ENCODE measurements around the gene EXO1. TPM values are rescaled to one million over a fixed set of nuclear protein-coding genes. Genes with fewer than 3 reads are reported as not detected.

The EXO1 gene
- total RNA-seq, 3 donors from 2014 or later, result 2.0 to 7.4 (median 2.1) TPM

DNA sequence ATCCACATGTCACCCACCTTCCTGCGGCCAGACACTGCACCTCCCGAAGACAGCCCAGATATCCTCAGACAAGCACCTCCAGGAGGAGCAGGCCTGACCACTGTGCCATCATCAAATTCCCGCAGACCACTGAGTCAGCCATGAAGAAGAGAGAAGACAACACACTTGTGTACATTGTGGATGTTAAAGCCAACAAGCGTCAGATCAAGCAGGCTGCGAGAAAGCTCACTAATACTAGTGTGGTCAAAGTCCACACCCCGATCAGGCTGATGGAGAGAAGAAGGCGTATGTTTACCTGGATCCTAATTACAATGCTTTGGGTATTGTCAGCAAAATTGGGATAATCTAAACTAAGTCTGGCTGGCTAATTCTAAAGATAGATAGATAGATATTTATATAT, 68.2 kb downstream of the EXO1 start:
- TF ChIP-seq, protein P1, sequence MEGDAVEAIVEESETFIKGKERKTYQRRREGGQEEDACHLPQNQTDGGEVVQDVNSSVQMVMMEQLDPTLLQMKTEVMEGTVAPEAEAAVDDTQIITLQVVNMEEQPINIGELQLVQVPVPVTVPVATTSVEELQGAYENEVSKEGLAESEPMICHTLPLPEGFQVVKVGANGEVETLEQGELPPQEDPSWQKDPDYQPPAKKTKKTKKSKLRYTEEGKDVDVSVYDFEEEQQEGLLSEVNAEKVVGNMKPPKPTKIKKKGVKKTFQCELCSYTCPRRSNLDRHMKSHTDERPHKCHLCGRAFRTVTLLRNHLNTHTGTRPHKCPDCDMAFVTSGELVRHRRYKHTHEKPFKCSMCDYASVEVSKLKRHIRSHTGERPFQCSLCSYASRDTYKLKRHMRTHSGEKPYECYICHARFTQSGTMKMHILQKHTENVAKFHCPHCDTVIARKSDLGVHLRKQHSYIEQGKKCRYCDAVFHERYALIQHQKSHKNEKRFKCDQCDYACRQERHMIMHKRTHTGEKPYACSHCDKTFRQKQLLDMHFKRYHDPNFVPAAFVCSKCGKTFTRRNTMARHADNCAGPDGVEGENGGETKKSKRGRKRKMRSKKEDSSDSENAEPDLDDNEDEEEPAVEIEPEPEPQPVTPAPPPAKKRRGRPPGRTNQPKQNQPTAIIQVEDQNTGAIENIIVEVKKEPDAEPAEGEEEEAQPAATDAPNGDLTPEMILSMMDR (IDR thresholded peaks at IDR 0.05), result no peak
- intact Hi-C loops (cut with DNase I, micrococcal nuclease), result no loop called here
- no peaks in the 10 kb centered on the region for H3K4me1 ChIP-seq (ENCODE audit: low read depth)
- ATAC-seq (no peak), DNase-seq (no peak)
- H3K36me3 ChIP-seq (ENCODE audit: low read depth), result no peaks in the 10 kb centered on the region
- H3K4me3 ChIP-seq, result no peak overlapping the region
- no peaks in the 10 kb centered on the region for H3K9me3 ChIP-seq

DNA sequence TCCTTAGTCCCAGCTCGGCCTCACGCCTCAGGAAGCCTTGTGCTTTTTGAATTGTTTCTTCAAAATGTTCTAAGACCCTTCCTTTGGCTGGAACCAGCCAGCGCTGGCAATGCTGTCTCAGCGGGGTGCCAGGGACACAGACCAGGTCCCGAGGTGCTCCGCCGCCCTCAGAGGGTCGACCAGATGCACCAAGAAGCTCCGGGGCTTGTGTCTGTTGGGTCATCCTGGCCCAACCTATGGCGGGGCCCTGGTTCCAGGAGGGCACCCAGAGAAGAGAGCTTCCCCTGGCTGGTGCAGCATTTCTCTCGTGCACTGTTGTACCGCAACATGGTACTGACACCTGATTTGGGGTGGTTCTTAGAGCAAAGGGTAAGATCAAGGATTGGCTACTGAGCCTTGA, 69.5 kb downstream of the EXO1 start:
- no peaks in the 10 kb centered on the region for H3K9me3 ChIP-seq
- H3K4me1 ChIP-seq (ENCODE audit: low read depth), result no peaks in the 10 kb centered on the region
- H3K4me3 ChIP-seq, result no peak overlapping the region
- intact Hi-C loops (cut with DNase I, micrococcal nuclease), result no loop called here
- ATAC-seq, result no peak
- H3K36me3 ChIP-seq (ENCODE audit: low read depth), result no peaks in the 10 kb centered on the region
- TF ChIP-seq, protein P1 (IDR thresholded peaks at IDR 0.05), result no peak
- DNase-seq, result no peak

DNA sequence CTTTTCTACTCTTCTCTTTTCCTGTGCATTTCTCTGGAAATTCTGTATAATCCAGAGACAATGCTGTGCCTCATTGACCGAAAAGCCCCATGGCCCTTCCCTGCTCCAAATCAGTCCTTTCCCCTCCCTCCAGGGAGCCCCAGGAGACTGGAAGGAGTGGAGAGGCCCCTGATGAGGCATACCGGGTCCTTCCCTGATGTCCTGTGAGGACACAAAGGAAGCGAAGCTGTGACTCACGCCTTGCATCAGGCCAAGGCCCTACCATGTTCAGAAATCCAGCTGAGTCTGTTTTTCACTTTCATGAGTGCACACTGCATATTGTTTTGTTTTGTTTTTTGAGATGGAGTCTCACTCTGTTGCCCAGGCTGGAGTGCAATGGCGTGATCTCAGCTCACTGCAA, 70.9 kb downstream of the EXO1 start:
- intact Hi-C loops (cut with DNase I, micrococcal nuclease), result no loop called here
- Histone ChIP-seq H3K36me3 (ENCODE audit: low read depth) (no peaks in the 10 kb centered on the region), H3K4me1 (ENCODE audit: low read depth) (no peaks in the 10 kb centered on the region), H3K9me3 (no peaks in the 10 kb centered on the region), H3K4me3 (no peak overlapping the region)
- DNase-seq (no peak), ATAC-seq (no peak)
- TF ChIP-seq, protein P1 (IDR thresholded peaks at IDR 0.05), result no peak

DNA sequence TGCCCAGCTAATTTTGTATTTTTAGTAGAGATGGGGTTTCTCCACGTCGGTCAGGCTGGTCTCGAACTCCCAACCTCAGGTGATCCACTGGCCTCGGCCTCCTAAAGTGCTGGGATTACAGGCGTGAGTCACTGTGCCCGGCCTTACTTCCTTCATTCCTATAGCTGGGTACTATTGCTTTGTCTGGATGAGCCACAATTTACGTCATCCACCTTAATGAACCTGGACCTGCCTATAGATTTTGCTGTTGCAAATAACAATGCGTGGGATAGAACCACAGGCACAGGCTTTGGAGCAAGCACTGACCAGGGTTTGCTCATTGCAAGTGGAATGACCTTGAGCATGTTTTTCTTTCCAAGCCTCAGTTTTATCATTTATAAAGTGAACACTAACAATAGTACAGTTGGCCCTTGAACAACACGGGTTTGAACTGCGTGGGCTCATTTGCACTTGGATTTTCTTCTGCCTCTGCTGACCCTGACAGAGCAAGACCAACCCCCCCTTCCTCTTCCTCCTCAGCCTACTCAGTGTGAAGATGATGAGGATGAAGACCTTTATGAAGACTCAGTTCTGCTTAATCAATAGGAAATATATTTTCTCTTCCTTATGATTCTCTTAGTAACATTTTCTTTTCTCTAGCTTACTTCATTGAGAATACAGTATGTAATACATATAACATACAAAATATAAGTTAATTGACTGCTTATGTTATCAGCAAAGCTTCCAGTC, 76.2 kb downstream of the EXO1 start:
- H3K9me3 ChIP-seq, result no peaks in the 10 kb centered on the region
- intact Hi-C loops (cut with DNase I, micrococcal nuclease), result no loop called here
- no peaks in the 10 kb centered on the region for H3K4me1 ChIP-seq (ENCODE audit: low read depth)
- TF ChIP-seq, protein P1 (IDR thresholded peaks at IDR 0.05), result no peak
- DNase-seq (no peak), ATAC-seq (no peak)
- H3K4me3 ChIP-seq, result no peak overlapping the region
- H3K36me3 ChIP-seq (ENCODE audit: low read depth), result no peaks in the 10 kb centered on the region

DNA sequence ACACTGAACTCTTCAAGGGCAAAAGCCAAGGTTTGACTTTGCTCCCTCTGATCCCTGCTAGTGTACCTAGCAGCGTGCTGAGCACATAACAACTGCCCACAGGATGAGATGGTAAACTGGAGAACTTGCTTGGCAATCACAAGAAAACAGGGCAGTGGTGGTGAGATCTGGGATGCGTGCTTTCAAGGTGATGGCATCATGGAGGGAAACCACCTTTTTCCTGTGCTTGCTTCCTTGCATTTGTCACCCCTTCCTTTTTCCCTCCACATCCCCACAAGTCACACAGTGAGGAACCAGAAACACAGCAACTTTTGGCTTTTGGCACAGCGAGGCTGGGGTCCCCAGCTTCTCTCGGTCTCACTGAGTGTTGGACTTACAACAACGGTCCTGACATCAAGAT, 78.1 kb downstream of the EXO1 start:
- no peaks in the 10 kb centered on the region for H3K36me3 ChIP-seq (ENCODE audit: low read depth)
- DNase-seq (no peak), ATAC-seq (no peak)
- H3K4me1 ChIP-seq (ENCODE audit: low read depth), result no peaks in the 10 kb centered on the region
- intact Hi-C loops (cut with DNase I, micrococcal nuclease), result no loop called here
- TF ChIP-seq, protein P1 (IDR thresholded peaks at IDR 0.05), result no peak
- H3K4me3 ChIP-seq, result no peak overlapping the region
- no peaks in the 10 kb centered on the region for H3K9me3 ChIP-seq

DNA sequence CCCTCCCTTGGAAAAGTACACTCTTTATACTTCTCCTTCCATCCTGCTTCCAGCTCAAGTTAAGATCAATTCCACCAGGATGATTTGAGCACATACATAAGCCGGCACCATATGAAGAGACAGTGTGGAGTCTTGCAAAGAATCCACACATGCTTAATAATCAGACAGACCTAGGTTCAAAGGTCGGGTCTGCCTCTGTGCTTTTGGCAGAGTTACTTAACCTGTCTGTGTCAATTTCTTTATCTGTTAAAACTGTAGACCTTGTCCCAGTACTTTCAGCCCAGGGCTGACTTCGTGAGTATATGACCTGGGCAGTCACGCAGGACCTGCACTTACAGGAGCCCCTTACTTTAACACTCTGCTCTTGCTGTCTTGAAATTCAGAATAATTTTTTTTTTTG, 79.3 kb downstream of the EXO1 start:
- intact Hi-C loops (cut with DNase I, micrococcal nuclease), result no loop called here
- Histone ChIP-seq H3K4me3 (no peak overlapping the region), H3K9me3 (no peaks in the 10 kb centered on the region), H3K4me1 (ENCODE audit: low read depth) (no peaks in the 10 kb centered on the region), H3K36me3 (ENCODE audit: low read depth) (no peaks in the 10 kb centered on the region)
- TF ChIP-seq, protein P1 (IDR thresholded peaks at IDR 0.05), result no peak
- DNase-seq (no peak), ATAC-seq (no peak)

All from mucosa of descending colon (tissue), 3 donors.